ENCODE results near the gene HOGA1.
"Not testable (repeated sequence)": the region's sequence is repeated elsewhere in the genome, so short reads cannot be mapped to it uniquely, and the experiment has no call there.

The HOGA1 gene

DNA sequence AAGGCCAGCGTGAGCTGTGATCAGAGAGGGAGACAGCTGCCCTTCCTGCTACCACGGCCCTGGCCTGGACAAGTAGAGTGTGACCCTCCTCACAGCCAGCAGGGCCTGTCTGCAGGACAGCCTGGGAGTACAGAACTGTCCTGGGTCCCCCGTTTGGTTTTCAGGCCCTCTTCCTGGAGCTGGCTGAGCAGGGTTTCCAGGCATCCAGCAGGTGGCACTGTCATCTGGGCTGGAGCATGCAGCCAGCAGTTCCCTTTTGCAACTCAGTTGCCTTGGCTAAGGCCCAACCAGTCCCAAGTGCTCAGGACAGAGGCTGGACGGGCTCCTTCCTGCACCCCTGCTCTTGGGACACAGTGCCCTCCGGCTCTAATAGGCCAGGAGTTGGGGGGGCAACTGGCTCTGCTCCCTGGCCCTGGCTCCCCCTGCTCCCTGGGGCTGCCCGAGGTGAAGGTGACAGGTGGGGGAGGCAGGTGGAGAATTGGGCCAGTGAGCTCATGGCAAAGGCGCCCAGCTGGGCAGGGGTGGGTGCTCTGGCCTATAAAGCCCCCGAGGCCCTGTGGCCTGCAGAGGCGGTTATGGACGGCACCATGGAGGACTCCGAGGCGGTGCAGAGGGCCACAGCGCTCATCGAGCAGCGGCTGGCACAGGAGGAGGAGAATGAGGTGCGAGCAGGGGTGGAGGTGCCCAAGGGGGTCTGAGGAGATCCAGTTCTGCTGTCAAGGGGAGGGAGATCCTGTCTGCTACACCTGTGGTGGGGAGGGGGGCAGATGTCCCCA is 11.8 kb upstream of the HOGA1 start, which contains the start of gene ANKRD2:
Gene ANKRD2 (plus strand): TSS at position 566 of the 776 bp plus-strand sequence. CDS start 10 bp downstream, at position 576.
- H3K4me3 ChIP-seq (ENCODE audit: low read depth, low read length), result no peak within 1 kb of the TSS

DNA sequence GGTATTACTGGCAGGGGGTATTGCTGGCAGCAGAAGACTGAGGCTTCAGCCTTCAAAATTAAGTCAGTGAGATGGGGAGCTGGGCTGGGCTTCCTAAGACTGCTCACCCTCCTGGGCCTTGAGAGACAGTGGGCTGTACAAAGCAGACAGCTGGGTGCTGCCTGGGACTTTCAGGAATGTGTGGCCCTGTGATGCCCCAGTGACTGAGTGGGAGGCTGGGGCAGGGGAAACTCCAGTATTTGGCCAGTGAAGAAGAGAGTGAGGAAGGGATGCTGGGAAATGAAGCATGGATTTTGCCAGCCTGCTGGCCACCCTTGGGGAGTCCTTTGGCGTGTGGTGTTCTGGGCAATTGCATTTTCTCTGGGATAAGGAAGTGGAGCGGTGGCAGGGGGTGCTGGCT is 11.2 kb upstream of the HOGA1 start:
- TF ChIP-seq, protein P1, sequence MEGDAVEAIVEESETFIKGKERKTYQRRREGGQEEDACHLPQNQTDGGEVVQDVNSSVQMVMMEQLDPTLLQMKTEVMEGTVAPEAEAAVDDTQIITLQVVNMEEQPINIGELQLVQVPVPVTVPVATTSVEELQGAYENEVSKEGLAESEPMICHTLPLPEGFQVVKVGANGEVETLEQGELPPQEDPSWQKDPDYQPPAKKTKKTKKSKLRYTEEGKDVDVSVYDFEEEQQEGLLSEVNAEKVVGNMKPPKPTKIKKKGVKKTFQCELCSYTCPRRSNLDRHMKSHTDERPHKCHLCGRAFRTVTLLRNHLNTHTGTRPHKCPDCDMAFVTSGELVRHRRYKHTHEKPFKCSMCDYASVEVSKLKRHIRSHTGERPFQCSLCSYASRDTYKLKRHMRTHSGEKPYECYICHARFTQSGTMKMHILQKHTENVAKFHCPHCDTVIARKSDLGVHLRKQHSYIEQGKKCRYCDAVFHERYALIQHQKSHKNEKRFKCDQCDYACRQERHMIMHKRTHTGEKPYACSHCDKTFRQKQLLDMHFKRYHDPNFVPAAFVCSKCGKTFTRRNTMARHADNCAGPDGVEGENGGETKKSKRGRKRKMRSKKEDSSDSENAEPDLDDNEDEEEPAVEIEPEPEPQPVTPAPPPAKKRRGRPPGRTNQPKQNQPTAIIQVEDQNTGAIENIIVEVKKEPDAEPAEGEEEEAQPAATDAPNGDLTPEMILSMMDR (IDR thresholded peaks at IDR 0.05; ENCODE audit: low read depth, low read length), result no peak
- H3K4me3 ChIP-seq (ENCODE audit: low read depth, low read length), result no peak overlapping the region

More for the DNA sequence above, 11.8 kb upstream of the HOGA1 start, which contains the start of gene ANKRD2:
- TF ChIP-seq, protein P1 (IDR thresholded peaks at IDR 0.05; ENCODE audit: low read depth, low read length), result peak; percentile 86

DNA sequence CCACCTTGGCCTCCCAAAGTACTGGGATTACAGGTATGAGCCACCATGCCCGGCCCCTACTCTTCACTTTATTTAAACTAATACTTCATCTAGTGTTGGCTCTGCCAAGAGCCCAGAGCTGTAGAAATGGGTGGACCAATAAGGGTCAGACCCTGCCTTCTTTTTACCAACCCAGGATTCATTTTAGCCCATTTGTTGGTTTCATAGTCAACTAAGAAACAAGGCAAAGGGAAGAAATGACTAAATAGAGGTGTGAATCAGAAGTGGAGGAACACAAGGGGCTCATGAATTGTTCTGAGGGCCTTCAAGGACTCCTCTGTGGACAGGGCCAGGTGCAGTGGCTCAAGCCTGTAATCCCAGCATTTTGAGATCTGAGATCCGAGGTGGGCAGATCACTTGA is 10.5 kb upstream of the HOGA1 start:
- TF ChIP-seq, protein P1 (IDR thresholded peaks at IDR 0.05; ENCODE audit: low read depth, low read length), result no peak
- H3K4me3 ChIP-seq (ENCODE audit: low read depth, low read length), result no peak overlapping the region

DNA sequence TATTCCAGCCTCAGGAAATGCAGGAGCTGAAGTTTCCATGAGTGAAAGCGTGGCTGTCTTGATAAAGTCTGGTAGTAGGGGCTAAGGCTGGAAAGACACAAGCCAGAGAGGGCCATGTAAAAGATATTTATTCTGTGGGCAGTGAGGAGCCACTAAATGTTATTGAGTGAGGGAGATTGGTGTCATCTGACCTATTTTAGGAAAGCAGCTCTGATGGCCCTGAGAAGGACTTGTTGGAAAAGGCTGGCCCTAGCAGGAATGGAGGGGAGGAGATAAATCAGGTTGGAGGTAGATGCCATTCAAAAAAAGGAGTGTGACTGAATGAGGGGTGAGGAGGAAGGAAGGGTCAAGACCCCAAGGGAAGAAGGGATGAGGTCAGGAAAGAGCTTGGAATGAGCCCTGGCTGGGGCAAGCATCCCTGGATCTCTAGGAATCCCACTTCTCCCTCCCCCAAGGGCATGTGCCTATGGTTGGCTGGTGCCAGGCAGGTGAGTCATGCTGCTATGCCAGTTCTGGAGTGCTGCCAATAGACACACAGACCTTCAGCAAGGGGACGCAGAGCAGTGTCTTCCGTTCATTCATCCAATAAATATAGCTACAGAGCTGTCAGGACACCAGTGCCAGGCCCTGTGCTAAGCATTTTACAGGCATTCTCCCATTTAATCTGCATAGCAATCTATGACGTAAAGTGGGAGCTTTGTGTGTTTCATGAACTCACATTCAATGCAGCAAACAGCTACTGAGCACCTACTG is 9.6 kb upstream of the HOGA1 start:
- TF ChIP-seq, protein P1 (IDR thresholded peaks at IDR 0.05; ENCODE audit: low read depth, low read length), result no peak
- H3K4me3 ChIP-seq (ENCODE audit: low read depth, low read length), result no peak overlapping the region

DNA sequence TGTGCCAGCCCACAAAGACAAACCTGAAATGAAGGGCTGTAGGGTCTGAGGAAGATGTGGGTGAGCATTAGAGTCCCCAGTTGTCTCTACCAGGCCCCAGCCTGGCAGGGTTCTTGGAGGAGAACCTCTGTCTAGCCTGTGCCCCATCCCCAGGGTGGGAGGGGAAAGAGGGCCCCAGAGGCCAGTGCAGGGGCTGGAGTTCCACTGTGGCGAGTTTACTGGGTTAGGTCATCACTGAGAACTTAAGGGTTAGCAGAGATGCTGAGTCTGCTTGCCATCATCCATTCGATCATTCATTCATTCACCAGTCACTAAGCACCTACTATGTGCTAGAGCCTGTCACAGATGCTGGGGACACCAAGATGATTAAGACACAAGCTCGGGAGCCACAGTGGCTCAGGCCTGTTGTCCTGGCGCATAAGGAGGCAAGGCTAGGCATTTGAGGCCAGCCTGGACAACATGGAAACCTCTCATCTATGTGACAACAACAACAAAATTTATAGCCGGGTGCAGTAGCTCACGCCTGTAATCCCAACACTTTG is 9.0 kb upstream of the HOGA1 start:
- TF ChIP-seq, protein P1 (IDR thresholded peaks at IDR 0.05; ENCODE audit: low read depth, low read length), result no peak
- no peak overlapping the region for H3K4me3 ChIP-seq (ENCODE audit: low read depth, low read length)

DNA sequence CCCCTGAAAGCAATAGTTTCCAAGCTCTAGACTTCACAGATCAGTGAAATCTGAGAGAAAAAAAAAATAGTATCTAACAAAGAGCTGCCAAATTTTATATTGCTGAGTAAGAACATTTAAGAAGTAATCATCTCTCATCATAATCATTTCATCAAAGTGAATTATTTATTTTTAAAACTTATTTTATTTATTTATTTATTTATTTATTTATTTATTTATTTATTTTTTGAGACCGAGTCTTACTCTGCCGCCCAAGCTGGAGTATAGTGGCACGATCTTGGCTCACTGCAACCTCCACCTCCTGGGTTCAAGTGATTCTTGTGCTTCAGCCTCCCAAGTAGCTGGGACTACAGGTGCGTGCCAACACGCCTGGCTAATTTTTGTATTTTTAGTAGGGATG is 7.7 kb upstream of the HOGA1 start:
- not testable (repeated sequence) for H3K4me3 ChIP-seq (ENCODE audit: low read depth, low read length)

DNA sequence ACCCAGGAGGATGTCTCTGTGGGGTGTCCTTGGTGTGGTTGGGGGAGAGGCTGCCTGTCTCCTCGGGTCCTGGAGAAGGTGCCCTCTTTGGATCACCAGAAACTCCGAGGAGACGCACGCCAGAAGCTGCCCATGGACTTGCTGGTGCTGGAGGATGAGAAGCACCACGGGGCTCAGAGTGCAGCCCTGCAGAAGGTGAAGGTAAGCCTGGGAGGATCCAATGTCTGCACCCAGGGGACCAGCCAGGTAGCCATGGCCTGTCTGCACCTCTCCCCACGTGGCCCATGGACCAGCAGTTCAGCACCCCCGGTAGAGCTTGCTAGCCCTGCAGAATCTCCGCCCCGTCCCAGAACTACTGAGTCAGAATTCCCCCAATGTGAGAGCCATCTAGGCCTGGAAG is 6.5 kb upstream of the HOGA1 start:
- H3K4me3 ChIP-seq (ENCODE audit: low read depth, low read length), result no peak overlapping the region
- TF ChIP-seq, protein P1 (IDR thresholded peaks at IDR 0.05; ENCODE audit: low read depth, low read length), result no peak
